Measurements from ENCODE around the gene WBP2.
A peak's percentile ranks its signal among the peaks of the same experiment; 100 is the strongest.

WBP2 gene

DNA sequence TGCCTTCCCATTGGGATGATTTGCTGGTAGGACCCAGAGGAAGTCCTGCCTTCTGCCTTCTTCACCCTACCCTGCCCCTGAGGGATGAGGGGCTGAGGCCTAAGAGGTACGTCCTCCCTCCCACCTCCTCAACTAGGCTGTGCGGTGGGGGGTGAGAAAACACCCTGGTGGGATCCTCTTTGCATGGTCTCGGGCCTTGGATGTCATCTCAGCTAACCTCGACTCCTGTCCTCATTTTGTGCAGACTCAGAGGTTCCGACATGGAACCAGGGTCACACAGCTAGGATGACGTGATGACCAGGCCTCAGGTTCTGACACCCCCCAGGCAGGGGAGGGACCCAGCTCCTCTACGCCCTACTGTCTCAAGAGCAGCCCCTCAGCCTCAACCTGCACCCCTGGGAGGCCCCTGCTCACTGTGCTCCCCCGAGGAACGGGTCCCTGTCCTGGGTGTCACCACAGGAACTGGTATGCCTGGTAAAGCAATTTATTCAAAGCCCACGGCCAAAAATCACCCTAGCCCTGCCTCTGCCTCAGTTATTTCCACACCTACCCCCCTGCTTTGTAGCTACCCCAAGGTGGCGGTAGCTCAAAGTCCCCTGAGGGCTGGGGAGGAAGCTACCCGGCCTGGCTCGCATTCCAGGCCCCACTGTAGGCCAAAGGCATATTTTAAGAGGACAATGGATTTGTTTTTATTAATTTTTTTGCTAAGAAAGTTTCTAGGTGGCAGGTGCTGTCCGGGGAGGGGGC, 28.4 kb downstream of the WBP2 start:
- DNase-seq: no peak

DNA sequence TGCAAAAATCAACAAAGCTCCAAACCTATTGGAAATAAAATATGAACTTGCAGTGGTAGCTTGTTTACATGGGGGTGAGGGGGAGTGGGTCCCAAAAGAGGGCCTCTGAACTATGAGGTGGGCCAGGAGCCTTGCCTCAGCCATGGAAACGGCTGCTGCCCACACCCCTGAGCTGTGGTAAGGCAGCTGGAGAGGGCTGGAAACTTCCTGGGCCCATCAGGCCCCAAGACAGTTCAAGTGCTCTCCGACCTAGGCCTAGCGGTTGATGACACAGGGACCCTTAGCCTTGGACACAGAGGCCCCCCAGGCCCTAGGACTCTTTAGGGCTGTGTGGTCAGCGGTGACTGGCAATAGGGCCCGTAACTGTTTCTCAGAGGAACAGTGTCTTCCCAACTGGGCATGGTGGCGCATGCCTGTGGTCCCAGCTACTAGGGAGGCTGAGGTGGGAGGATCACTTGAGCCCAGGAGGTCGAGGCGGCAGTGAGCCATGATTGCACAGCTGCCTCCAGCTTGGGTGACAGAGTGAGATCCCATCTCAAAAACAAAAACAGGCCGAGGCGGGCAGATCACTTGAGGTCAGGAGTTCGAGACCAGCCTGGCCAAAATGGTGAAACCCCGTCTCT, 29.3 kb downstream of the WBP2 start:
- DNase-seq: no peak

DNA sequence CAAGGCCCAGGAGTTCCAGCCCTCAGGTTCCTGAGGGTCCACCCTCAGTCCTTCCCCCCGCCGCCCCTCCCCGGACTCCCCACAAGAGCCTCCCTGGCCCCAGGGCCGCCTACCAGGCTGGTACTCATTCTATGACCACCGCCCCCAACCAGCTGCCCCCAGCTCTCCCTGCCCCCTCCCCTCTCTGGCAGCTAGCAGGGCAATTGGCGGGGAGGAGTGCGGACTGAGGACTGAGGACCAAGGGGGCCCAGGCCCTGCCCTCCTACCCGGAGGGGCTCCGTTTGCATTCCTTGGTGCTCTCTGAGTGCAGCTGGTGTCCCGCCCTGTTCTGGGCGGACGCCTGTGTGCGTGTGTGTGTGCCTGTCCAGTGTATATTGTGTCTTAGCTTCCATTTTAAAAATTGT, 30.0 kb downstream of the WBP2 start:
- no peak for DNase-seq

DNA sequence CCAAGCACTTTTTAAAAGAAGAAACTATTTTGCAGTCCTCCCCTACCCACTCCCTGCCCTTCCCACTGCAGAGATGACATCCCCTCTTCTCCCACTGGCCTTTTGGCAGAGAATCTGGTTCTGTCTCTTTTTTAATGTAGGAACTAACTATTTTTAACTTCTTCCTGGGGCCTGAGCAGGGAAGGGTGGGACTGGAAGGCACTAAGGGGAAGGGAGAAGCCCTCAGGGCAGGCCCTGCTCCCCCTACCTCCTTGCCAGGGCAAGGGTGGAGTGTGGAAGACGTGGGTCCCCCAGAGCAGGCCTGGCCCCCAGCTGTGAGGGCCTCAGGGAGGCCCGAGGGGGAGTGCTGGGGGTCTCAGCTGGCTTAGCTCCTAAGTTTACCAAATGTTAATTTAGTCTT, 30.5 kb downstream of the WBP2 start:
- DNase-seq: no peak

DNA sequence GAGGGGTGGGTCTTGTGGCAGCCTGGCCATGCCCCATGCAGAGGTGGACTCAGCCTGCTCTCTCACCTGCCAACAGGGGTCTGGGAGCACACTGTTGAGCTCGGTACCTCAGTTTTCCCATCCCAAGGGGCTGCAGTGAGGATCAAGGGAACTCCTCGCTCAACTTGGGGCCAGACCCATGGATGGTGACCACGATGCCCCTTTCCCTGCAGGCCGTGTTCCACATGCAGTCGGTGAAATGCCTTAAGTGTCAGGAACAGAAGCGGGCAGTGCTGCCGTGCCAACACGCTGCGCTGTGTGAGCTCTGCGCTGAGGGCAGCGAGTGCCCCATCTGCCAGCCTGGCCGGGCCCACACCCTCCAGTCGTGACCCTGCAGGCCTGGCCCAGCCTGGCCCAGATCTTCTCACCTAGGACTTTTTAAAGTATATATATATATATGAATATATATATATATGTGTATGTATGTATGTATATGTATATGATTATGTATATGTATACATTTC, 31.0 kb downstream of the WBP2 start:
- DNase-seq: no peak

DNA sequence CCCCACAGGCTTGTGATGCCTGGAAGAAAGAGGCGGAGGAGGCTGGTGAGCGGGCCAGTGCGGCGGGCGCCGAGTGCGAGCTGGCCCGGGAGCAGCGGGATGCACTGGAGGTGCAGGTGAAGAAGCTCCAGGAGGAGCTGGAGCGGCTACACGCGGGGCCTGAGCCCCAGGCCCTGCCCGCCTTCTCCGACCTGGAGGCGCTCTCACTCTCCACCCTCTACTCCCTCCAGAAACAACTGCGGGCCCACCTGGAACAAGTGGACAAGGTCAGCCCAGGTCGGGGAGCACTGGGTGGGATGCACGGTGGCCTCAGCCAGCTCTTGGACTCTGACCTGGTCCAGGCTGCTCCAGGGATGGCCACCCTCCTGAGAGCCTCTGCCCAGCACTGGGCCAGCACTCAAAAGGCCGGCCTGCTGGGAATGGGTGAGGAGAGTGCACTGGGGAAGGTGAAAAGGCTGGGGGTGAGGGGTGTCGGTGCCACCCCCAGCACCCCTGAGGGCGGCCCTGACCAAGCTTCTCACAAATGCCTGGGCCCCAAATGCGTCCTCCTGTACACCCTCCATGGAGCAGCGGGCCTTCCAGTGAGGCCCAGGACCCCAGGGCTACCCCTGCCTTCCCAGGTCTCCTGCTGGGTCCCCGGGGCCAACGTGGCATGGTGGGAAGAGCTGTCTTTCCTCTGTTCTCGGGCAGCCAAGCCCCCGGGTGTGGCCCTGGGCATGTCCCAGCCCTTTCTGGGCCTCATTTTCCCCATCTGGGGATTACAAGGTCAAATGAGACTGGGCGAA, 31.7 kb downstream of the WBP2 start:
- DNase-seq: no peak

DNA sequence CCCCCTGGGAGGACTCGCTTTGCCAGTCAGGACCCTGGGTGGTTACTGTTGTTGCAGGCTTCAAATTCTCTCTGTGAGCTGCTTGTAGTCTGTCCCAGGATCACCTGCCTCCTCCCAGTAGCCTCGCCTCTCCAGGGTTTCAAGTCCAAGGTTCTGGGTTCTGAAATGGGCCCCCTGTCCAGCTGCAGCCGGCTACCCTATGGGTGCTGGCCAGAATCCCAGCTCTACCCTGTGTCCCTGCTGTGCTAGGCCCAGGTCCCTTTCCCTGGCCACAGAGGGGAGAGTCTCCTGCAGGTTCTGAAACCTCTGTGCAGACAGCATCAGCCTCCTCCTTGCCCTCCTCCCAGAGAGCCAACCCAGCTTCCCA, 32.4 kb downstream of the WBP2 start:
- no peak for DNase-seq

DNA sequence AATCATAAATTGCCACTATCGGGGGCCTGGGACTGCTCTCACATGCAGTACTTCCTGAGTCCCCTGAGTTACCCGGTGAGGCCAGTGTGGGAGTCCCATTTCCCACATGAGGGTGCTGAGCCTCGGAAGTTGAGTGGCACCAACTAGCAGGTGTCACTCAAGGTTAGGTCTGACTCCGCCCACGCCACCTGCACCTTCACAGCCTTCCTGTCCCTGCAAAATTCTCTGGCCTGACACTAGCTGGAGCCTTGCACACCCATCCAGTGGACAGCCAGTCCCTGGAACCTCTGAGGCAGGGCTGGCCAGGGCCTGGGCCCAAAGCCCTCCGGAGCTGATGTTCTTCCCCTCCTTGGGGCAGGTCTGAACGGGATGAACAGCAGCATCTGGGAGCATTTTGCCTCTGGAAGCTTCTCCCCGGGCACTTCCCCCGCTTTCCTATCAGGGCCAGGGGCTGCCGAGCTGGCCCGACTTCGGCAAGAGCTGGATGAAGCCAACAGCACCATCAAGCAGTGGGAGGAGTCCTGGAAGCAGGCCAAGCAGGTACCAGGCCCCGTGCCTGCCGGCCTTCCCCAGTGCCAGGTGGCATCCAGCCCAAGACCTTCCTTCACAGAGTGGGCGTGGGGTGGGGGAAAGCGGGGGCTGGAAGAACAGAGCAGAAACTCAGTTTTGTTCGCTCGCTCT, 32.9 kb downstream of the WBP2 start:
- no peak for DNase-seq

DNA sequence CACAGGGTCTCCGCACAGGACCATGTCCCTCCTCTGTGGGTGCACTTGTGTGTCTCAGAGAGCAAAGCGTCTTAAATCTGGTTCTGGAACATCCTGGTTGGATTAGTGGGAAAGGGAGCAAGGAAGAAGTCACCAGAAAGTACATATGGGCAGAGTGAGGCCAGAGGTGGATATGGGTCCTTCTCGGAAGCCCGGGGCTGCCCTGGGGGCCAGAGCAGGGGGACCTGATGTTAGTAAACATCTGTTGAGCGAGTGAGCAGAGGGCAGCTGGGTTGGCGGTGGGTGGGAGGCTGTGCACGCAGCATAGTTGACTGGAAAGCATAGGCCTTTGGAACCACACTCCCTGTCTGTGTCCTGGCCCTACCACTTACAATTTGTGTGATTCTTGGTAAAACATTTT, 33.6 kb downstream of the WBP2 start:
- no peak for DNase-seq

DNA sequence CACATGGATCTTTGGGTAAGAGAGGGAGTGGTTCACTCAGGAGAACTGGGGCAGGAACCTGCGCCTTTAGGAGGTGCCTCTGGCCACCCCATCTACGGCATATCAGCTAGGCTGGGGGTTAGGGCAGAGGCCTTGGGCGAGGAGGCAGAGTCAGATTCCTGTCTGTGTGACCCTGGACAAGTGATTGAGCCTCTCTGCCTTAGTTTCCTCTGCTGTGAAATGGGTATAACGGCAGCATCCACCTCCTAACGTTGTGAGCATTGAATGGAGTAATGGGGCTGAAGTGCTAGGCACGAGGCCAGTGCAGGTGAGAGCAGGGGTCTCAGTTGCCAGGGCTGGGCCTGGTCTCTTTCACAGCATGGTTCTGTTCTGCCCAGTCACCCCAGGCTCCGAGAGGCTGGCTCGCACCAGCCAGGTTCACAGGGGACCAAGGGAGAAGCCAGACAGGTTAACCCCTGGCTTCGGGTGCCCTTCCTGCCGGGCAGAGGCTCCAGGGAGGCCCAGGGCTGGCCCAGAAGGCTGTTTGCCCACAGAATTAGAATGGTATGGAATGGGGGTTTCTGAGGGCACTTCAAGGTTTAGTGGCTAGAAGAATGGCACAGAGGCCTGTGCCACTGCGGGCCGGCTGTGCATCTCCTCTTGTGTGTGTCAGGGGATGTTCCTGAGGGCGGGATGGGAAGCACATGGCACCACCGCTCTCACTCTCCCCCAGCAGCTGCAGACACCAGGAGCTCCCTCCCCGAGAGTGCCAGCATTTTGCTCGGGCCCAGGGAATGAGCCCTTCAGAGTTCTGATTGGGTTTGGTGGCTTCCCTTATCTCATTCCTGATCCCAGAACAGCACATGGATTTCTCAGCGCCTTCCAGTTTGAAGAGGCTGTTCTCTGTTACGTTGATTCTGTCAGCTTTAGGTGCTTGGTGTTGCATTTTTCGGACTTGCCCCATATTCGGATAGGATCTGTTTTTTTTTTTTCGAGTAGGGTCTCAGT, 34.7 kb downstream of the WBP2 start:
- no peak for DNase-seq

DNA sequence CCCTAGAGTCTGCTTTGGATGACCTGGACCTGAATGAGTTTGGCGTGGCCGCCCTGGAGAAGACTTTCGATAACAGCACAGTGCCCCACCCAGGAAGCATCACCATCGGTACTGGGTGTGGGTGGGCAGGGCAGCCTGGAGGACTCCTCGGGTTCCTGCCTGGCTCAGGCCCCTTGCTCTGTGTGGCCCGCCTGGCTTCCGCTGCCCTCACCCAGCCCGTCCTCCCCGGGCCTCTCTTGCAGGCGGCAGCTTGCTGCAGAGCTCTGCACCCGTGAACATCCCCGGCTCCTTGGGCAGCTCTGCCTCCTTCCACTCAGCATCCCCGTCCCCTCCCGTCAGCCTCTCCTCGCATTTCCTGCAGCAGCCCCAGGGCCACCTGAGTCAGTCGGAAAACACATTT, 35.5 kb downstream of the WBP2 start:
- DNase-seq: no peak

DNA sequence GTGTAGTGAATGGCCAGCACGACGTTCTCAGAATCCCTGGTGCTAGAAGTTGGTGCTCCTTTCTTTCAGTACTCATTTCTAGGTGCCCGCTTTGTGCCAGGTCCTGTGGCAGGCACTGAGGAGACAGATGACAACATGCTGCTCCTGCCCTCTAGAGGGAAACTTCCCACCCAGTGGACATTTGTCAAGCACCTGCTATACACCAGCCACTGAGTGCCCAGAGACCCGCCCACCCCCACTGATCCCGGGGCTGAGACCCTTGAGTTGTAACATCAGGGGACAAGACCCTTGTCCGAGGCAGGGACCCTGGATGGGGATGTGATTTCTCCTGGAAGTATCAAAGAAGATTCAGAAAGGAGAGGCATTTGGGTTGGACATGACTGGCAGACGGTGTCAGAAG, 36.0 kb downstream of the WBP2 start:
- no peak for DNase-seq

DNA sequence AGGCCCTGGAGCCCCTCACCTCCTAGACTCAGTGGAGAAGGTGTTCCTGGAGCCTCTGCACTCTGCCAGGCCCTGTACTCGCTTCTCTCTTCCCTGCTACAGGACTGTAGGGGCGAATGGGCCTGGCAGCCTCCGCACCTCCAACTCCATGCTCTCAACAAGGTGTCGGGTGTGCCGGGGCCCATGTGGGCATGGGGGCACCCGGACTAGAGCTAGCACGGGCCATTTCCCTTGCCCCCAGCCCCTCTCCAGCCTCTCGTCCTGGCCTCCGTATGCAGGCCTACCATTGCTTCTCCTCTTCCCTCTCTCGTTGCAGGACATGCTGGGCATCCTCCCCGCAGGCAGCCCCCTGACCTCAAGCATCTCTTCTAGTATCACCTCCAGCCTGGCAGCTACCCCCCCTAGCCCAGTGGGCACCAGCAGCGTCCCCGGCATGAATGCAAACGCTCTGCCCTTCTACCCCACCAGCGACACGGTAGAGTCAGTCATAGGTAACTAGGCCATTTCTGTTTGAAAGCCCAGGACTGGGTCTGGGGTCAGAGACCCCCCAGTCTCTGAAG, 36.7 kb downstream of the WBP2 start:
- DNase-seq: no peak

DNA sequence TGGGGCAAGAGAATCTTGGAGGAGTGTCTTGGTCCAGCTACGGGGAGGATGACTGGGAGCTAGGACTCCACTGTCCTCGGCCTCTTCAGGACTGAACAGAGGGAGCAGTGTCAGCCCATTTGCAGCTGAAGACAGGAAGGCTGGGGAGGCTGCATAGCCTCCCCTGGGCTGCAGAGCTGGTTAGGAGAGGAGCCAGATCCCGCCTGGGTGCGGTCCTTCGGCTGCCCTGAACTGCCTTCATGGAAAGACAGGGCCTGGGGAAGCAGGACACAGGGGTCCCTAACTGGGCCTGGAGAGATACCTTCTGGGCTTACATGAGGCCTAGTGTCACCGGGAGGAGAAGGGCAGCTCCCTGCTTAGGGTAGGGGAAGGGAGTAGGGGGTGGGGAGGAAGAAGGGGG, 37.6 kb downstream of the WBP2 start:
- DNase-seq: no peak

DNA sequence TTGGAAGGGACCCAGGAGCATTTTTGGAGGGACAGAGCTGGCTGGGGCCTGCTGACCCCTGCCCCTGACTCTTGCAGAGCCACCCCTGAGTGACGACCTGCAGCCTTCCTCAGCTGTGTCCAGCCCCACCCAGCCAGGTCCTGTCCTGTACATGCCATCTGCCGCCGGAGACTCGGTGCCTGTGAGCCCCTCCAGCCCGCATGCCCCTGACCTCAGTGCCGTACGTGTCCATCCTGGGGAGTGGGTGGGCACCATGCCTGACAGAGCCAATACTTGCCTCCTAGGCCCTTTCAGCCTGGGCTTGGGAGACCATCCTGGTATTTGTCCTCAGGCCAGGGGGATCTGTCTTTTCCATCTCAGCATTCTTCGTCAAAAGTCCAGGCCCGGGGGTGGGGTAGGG, 38.4 kb downstream of the WBP2 start:
- DNase-seq: peak; percentile 68

DNA sequence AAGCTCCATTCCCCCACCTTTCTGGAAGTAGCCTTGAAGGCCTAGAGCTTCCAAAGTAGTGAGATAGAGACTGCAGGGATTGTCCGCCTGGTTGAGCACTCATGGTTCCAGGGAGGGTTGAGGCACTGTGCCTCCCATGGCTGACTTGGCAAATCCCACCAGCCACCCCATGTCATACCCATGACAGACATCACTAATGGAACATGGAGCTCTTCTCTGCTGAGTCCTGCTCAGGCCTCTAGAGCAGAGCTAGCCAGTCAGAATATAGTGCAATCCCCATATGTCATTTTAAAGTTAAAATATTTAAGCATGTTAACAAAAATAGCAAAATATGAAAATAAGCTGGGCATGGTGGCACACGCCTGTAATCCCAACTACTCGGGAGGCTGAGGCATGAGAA, 39.7 kb downstream of the WBP2 start:
- DNase-seq: no peak

DNA sequence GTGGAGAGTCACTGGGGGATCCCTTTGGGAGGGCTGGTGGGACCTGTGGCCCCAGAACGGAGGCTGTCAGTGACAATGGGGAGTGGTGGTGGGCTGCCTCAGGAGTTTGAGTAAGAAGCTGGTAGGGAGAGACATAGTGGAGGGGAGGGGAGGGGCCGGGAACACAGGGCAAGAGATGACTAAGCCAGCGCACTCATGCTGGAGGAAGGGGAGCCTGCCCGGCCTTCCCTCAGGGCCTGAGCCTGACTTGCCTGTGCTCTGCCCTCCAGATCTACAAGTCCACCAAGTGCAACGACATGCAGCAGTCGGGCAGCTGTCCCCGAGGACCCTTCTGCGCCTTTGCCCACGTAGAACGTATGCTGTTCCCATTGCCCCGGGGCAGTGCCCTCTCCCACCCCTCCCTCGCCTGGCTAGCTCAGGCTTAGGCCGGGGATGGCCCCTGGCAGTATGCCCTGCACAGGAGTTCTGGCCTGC, 40.2 kb downstream of the WBP2 start:
- DNase-seq: peak; percentile 96

DNA sequence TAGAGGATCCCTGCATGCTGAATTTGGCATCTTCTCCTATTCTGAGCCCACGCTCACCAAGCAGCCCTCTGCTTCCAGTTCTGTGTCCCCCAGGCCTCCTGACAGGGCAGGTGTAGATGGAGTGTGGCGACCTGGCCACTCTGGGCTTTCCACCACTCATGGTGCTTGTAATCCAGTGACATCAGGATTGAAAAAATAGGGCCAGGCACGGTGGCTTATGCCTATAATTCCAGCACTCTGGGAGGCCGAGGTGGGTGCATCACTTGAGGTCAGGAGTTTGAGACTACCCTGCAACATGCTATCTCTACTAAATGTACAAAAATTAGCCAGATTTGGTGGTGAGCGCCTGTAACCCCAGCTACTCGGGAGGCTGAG, 41.1 kb downstream of the WBP2 start:
- DNase-seq: no peak

DNA sequence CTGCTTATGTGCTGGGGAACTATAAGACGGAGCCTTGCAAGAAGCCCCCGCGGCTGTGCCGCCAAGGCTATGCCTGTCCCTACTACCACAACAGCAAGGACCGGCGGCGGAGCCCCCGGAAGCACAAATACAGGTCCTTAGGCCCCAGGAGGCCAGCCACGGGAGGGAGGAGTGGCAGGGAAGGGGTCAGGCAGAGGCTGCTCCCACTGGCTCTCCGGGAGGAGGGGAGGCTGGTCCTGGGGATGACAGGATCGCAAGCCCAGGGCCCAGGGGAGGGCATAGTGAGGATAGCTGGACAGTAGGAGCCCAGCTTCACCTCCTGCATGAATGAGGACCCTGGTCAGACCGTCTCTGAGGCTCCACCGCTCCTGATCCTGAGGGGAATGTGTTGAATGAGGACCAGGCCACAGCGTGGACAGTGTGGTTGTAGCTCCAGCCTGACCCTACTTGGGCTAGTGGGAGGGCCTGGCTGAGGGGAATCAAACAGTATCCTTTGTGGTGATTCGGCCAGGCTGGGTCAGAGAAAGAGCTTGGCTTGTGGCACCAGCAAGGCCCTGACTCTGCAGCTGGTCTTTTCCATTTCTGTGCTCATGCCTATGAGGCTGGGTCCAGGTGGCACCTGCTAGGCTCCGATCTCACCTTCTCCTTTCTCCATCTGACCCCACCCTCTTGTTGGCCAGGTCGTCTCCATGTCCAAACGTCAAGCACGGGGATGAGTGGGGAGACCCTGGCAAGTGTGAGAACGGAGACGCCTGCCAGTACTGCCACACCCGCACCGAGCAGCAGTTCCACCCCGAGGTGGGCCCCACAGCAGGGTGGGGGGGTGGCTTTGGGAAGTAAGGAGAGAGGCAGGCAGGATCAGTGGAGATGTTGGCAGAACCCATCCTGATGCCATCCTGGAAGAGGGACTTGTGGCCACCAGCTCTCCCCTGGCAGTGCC, 41.8 kb downstream of the WBP2 start:
- DNase-seq: peak; percentile 52

Data from islet precursor cell (in vitro differentiated cells).